HL-60 (cell line): Measurements from ENCODE around the gene SLC6A20.

Experiments
- DNase-seq, 2 experiments: peaks; one replicate each; pipeline ENCODE4 v3.0.0-alpha.2; 2010 to 2020; ENCODE audit warnings: low read depth in 1 of 2, low spot score in 1 of 2
- H3K27ac ChIP-seq: fragments of 250-450 bp; sonication (Bioruptor Pico); replicated peaks from 2 replicates; pipeline ENCODE4 v1.5.1; 2020; ENCODE audit warnings: mild to moderate bottlenecking, moderate library complexity
- H3K27me3 ChIP-seq: fragments of 250-450 bp; sonication (Bioruptor Pico); 2 replicates; pipeline ENCODE4 v1.5.1; 2021; ENCODE audit warnings: mild to moderate bottlenecking, moderate library complexity; ENCODE audit not compliant: insufficient read depth, poor library complexity, severe bottlenecking
- H3K4me3 ChIP-seq: replicated peaks from 2 replicates; pipeline ENCODE4 v1.5.1; 2011; ENCODE audit warnings: mild to moderate bottlenecking, control low read depth, low read length; ENCODE audit not compliant: insufficient read depth
- CTCF ChIP-seq: IDR thresholded peaks from one replicate; pipeline ENCODE4 v1.5.1; 2011; ENCODE audit warnings: low read length, control low read depth, inconsistent platforms; ENCODE audit not compliant: insufficient read depth
- GABPA ChIP-seq: IDR thresholded peaks from 2 replicates; pipeline ENCODE4 v1.6.1; 2012; ENCODE audit warnings: low read depth
- POLR2AphosphoS5 ChIP-seq: IDR thresholded peaks from 2 replicates; pipeline ENCODE4 v1.6.1; 2012; ENCODE audit warnings: low read depth
- SPI1 ChIP-seq: IDR thresholded peaks from 2 replicates; pipeline ENCODE4 v1.6.1; 2012; ENCODE audit warnings: low read depth, mild to moderate bottlenecking, borderline replicate concordance
- TF ChIP-seq, protein P1 (sequence below): IDR thresholded peaks from 2 replicates; pipeline ENCODE4 v1.6.1; 2012; ENCODE audit warnings: low read depth; ENCODE audit not compliant: insufficient replicate concordance

The SLC6A20 gene

DNA sequence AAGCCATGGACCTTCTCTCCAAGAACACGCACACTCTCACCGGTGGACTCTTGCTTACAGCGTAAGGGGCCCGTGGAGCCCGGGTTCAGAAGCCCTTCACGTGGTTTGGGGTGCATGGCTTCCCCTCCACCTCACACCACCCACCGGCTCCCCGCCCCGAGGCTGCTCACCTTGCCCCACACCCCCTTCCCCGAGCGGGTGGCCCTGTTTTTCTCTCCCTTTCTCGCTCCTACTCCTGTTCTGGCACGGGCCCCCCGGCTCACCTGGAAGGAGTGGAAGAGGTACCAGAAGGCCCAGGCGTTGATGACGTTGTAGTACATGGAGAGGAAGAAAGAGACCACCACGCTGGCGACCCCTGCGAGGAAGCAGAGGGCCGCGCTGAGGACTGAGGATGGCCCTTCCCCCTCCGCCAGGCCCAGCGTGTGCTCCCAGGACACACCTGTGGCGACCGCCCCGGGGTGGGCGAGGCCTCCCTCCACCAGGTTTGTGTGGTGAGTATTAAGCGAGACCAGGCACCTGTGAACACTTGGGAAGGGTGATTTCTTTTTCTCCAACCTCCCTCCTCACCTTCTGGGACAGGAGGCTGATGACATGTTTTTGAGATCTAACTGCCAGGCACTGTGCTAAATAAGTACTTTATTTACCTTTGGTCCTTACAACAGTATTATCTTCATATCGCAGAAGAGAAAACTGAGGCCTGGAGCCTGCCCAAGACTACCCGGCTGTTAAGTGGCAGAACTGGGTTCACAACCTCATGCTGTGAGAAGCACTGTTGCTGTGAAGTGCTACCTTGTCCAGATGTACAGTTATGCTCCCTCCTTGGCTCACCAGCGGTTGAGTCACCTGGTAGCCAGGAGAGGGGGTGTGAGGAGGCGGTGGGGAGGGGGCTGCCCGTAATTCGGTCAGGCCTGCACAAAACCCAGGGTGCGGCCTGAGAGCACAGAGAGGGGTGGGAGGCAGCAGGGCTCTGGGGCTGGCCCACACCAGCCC lies 16.3 kb downstream of the SLC6A20 start:
- DNase-seq, result no peak
- H3K27ac ChIP-seq, result no peak overlapping the region
- TF ChIP-seq SPI1 (no peak), GABPA (no peak), POLR2AphosphoS5 (no peak), CTCF (no peak)
- TF ChIP-seq, protein P1, sequence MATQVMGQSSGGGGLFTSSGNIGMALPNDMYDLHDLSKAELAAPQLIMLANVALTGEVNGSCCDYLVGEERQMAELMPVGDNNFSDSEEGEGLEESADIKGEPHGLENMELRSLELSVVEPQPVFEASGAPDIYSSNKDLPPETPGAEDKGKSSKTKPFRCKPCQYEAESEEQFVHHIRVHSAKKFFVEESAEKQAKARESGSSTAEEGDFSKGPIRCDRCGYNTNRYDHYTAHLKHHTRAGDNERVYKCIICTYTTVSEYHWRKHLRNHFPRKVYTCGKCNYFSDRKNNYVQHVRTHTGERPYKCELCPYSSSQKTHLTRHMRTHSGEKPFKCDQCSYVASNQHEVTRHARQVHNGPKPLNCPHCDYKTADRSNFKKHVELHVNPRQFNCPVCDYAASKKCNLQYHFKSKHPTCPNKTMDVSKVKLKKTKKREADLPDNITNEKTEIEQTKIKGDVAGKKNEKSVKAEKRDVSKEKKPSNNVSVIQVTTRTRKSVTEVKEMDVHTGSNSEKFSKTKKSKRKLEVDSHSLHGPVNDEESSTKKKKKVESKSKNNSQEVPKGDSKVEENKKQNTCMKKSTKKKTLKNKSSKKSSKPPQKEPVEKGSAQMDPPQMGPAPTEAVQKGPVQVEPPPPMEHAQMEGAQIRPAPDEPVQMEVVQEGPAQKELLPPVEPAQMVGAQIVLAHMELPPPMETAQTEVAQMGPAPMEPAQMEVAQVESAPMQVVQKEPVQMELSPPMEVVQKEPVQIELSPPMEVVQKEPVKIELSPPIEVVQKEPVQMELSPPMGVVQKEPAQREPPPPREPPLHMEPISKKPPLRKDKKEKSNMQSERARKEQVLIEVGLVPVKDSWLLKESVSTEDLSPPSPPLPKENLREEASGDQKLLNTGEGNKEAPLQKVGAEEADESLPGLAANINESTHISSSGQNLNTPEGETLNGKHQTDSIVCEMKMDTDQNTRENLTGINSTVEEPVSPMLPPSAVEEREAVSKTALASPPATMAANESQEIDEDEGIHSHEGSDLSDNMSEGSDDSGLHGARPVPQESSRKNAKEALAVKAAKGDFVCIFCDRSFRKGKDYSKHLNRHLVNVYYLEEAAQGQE, result no peak
- no peak overlapping the region for H3K4me3 ChIP-seq
- H3K27me3 ChIP-seq, result peaks cover 2% of the 10 kb centered on the region

DNA sequence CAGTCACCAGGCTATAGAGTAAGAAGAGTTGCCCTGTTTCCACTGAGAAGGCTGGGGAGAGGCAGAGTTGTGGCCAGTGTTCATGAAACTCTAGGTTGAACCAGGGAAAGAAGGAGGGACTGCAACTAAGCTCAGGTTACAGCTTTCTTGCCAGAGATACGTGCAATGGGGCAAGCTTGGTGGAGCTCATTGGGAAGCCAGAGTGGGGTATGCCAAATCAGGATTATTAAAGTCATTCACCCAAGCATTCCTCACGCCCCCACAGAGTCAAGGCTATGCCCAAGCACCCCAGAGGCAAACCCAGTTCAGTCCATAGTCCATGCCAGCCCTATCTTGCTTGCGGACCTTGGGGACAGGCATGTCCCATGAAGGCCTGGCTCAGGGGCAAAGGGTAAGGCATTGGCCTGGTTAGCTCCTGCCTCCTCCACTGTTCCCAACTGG lies 17.6 kb downstream of the SLC6A20 start:
- H3K27me3 ChIP-seq, result peaks cover 5% of the 10 kb centered on the region
- no peak overlapping the region for H3K27ac ChIP-seq

More for the DNA sequence above, 17.6 kb downstream of the SLC6A20 start:
- DNase-seq, result no peak
- no peak overlapping the region for H3K4me3 ChIP-seq
- TF ChIP-seq CTCF, result no peak
- TF ChIP-seq GABPA, result no peak
- TF ChIP-seq, protein P1, result no peak
- TF ChIP-seq POLR2AphosphoS5, result no peak
- no peak for TF ChIP-seq SPI1
